AML-193 (cell line): ENCODE data around the gene COPS6.

Source experiments
- DNase-seq, 2 experiments: peaks; one replicate each; lab custom pipeline; 2025; lab: John Stamatoyannopoulos, UW

COPS6 gene

DNA sequence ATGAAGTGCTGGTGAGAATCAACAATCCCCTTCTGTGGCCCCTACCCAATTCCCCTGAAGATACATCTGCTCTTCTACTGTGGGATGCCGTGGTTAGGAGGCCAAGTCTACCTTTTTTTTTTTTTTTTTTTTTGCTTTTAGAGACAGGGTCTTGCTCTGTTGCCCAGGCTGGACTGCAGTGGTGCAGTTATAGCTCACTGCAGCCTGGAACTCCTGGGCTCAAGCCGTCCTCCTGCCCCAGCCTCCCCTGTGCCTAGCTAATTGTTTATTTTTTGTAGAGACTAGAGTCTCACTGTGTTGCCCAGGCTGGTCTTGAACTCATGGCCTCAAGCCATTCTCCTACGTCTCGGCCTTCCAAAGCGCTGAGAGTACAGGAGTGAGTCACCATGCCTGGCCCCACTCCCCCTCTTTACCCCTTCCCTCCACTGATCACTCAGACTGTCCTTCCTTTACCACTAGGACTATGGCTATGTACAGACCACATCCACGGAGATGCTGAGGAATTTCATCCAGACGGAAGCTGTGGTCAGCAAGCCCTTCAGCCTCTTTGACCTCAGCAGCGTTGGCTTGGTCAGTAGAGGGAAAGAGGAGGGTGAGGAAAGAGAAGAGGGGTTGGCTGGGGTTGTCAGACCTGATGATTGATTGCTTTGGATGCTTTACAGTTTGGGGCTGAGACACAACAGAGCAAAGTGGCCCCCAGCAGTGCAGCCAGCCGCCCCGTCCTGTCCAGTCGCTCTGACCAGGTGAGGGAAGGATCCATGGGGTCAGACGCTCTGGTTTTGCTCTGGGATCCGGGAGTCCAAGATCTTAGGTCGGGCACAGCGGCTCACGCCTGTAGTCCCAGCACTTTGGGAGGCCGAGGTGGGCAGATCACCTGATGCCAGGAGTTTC is 14.4 kb downstream of the COPS6 start:
- DNase-seq: no peak

DNA sequence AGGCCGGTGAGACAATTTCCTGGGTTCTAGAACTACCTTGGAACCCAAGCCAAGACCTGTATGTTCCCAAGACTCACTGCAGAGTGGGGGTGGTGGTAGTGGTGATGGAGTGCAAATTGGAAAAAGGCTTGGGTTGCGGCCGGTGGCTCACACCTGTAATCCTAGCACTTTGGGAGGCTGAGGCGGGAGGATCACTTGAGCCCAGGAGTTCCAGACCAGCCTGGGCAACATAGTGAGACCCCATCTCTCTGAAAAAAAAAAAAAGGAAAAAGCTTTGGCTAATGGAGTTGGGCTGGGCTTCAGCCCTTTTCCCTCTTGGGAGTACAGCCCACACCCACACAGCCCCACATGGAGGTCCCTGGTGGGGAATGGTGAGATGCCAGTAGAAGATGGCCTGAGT is 16.8 kb downstream of the COPS6 start:
- DNase-seq: no peak

DNA sequence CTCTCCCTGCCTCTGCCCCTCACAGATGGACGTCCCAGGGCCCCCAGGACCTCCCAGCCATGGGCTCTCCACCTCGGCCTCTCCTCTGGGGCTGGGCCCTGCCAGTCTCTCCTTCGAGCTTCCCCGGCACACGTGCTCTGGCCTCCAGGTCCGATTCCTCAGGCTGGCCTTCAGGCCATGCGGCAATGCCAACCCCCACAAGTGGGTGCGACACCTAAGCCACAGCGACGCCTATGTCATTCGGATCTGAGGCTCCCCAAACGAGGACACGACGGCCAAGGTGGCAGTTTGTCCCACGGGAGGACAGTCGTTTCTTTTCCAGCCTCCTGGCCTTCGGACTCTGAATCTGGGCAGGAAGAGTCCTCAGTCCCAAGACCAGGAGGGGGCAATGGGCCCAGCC is 17.9 kb downstream of the COPS6 start:
- DNase-seq: no peak

DNA sequence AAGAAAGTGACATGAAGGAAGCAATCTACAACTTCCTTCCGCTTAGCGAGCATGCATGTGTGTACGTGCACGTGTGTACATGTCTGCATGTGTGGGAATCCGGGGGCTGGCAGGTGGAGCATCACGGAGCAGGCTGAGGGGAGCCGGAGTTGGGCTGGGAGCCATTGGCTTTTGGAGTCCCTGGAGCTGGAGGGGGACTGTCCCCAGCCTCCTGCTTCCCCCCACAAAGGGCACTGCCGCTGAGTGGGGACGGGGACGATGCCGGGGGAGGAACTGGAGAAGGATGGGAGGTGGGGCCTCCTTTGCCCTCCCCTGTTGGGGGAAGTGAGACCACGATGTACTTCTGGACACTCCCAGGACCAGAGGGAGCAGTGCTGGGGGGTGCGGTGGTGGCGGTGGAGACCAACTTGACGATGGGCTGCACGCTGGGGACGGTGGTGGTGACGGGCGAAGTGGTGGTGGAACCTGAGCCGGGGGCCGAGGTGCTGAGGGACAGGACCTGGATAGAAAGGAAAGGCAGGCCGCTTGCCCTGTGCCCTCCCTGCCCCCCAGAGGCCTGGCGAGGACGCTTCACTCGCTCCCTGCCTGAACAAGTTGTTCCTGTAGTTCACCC is 18.5 kb downstream of the COPS6 start:
- DNase-seq: no peak

DNA sequence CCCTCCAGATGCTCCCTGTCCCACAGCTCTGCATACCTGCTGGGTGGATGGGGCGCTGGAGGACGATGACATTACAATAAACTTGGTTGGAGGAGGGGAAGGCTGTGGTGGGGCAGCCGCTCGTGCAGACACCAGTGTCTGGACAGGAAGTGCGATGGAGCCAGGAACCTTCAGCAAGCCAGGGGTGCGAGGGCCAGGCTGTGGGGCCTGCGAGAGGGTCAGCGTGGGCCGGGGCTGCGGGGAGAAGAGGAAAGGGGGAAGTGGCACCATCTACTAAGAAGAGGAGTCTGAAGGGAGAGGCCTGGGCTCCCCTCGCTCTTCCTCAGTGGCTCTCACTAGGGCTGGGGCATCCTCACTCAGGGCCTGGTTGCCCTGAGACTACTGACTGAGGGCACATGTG is 19.1 kb downstream of the COPS6 start:
- DNase-seq: no peak

DNA sequence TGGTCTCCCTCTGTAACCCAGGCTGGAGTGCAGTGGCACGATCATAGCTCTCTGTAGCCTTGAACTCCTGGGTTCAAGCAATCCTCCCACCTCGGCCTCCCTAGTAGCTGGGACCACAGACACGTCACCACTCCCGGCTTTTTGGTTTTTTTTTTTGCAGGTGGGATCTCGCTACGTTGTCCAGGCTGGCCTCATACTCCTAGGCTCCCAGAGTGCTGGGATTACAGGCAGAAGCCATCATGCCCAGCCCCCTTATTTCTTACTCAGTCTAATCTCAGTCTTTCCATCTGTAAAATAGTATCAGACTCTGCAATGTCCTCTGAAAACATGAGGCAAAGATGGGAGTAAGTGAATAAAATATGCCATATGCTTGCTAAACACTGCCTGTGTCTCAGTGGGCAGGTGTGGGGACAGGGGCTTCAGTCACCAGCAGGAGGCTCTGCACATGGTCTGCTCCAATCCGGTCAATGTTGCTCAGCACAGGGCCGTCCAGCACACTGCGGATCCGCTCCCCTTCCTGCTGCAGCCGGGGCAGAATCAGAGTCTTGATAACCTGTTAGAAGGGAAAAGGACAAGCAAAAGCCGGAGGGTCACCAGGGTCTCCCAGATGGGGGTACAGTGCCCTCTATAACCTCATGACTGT is 20.9 kb downstream of the COPS6 start:
- no peak for DNase-seq

DNA sequence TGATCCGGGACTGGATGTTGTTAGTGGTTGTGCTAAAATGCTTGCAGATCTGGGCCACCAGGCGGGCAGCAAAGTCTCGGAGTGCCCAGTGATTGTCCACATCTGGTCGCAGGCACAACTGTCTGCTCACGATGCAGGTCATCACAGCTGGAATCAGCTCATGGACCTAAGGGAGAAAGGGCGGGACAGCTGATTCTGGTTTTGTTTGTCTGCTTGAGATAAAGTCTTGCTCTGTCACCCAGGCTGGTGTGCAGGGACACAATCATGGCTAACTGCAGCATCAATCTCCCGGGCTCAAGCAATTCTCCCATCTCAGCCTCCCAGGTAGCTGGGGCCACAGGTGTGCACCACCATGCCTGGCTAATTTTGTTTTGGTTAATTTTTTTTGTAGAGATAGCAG is 22.4 kb downstream of the COPS6 start:
- no peak for DNase-seq

DNA sequence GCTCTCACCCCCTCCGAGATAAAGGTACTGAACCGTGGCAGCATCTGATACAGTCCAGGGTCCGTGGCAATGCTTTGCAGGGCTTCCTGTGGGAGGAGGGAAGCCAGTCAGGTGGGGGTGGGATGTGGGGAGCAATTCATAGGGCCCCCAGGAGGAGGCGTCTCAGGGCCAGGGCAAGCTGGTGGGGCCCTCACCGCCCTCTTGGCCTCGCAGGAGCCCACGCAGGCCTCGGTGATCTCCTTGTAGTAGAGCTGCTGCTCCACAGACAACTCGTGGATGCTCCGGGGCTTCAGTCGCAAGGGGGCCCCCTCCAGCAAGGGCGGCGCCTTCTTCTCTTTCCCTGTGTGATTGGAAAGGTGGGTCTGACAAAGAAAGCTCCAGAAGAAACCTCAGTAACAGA is 23.1 kb downstream of the COPS6 start:
- no peak for DNase-seq

DNA sequence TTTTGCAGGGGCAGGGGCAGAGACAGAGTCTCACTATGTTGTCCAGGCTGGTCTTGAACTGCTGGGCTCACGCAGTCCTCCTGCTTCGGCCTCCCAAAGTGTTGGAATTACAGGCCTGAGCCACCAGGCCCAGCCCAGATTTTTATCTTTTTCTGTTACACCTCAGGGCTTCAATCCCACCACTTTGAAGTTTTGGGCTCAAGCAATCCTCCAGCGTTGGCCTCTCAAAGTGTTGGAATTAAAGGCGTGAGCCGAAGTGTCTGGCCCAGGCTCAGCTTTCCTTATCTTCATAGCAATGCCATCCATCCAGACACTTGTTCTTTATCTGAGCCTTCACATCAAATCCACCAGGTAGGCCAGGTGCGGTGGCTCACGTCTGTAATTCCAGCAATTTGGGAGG is 26.3 kb downstream of the COPS6 start:
- DNase-seq: no peak

DNA sequence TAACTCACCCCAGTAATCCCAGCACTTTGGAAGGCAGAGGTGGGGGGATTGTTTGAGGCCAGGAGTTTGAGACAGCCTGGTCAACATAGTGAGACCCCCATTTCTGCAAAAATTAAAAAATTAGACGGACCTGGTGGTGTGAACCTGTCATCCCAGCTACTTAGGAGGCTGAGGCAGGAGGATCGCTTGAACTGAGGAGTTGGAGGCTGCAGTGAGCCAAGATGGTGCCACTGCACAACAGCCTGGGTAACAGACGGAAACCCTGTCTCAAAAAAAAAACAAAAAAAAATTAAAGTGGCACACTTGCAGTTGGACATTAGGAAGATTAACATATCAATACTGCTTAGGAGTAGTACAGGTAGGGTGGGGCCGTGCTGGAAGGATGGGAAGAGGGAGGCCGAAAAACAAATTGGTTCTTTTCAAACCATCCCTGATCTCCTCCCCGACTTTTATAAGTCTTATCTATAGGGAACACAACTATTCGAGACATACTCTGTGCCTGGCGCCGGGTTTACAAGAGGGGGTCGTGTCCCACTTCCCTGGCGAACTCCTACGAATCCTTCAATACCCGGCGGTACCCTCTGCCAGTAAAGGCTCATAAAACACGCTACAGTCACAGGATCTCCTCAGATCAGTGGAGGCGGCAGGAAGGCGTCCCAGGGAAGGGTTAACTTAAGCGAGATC is 29.8 kb downstream of the COPS6 start:
- no peak for DNase-seq

DNA sequence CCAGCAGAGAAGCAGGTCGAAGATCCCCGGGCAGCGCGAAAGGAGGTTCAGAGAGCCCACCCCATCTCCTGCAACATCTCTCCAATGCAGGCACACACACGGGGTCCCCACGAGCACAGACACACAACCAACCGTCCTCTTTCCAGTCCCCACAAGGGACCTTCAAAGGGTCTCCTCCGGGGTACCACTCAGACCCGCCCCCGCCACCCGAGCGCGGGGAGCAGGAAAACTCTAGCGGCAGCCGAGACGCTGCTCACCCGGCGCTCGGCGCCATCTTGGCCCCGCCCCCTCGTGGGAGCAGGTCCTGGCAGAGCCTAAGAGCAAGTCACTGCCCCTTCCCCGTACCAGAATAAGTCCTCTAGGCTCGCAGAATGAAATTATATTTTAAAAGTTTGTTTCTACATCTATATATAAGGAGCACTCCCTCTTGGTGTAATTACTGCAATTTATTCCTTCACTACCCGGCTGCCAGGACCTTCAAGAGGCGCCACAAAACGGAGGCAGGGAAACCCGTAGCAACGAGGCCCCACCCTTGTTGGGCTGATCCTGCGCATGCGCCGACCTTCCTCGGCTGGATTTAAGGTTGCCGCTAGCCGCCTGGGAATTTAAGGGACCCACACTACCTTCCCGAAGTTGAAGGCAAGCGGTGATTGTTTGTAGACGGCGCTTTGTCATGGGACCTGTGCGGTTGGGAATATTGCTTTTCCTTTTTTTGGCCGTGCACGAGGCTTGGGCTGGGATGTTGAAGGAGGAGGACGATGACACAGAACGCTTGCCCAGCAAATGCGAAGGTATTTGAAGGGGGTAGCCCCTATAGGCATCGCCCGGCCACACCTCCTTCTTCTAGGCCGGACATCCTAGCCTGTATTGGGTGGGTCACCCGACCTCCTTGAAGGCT is 30.6 kb downstream of the COPS6 start, which contains the start of the genes CNPY4 and TAF6:
CNPY4 (plus strand) TSS at position 563 of the 898 bp plus-strand sequence; CDS start at position 674, 111 bp downstream.
TAF6 (minus strand) TSS at position 287 of the 898 bp plus-strand sequence. CDS start 5,149 bp downstream, outside the sequence.
- peak; percentile 85 to 91 for DNase-seq

DNA sequence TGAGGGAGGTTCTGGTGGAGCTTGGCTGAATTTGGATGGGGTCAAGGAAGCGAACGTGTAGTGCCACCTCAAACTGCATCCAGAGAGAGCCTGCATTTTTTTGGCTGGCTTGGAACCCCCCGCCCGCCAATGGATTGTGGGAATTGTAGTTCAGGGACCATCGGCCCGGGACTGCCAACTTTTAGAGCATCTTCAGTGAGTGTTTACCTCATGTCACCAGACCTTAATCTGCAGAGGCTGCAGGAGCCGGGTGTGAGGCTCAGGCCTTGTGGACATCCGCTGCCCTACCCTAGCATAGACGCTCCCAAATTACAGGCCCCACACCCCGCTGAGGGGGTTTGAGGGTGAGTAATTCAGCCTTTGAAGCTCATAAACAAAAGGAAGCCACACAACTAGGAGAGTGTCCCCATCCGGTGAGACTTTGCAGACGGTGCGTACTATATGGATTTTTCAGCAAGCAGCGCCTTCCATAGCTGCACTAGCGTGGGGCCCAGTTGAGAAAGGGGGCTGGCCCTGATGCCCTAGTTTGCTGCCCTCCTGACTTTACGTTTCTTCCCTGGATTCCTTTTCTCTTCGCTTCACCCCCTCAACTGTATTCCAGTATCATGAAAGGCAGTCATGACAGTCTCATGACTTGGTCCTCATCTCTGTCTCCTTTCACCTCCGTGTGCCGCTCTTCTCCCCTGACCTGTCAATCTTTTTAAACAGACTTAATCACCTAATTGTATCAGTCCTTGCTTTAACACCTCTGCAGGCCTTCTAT is 31.4 kb downstream of the COPS6 start:
- DNase-seq: peak; percentile 17 to 28

DNA sequence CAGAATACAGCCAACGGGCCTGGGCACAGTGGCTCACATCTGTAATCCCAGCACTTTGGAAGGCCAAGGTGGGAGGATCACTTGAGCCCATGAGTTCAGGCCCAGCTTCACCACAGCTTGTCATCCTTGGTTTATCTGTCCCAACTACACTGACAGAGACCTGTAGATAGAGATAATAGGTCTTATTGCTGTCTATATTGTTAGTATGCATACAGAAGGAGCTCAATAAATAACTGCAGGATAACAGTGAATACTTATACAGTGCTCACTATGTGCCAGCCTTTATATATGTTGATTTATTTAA is 31.9 kb downstream of the COPS6 start:
- DNase-seq: no peak

DNA sequence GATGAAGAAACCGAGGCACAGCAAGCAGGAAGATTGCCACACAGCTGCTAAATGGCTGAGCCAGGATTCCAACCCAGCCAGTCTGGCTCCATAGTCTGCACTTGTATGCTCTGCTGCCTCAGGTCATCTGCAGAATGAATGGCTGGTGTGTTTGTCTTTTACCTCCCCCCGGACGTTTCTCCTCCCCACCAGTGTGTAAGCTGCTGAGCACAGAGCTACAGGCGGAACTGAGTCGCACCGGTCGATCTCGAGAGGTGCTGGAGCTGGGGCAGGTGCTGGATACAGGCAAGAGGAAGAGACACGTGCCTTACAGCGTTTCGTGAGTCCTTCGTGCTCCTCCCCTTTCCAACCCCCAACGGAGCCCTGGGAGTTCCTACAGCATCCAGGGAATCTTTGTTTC is 33.3 kb downstream of the COPS6 start:
- no peak for DNase-seq

DNA sequence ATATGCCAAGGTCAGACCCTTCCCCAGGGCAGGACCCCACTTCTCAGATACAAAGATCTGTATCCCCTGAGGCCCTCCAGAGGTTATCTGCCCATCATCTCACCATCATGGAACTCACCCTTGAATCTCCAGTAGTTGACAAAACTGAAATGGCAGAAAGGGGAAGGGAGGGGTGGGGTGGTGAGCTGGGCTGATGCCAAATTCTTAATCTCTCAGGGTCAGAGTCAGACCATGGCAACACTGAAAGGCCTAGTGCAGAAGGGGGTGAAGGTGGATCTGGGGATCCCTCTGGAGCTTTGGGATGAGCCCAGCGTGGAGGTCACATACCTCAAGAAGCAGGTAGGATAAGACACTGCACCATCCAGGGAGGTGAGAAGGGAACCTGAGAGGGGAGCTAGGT is 33.8 kb downstream of the COPS6 start:
- DNase-seq: no peak

DNA sequence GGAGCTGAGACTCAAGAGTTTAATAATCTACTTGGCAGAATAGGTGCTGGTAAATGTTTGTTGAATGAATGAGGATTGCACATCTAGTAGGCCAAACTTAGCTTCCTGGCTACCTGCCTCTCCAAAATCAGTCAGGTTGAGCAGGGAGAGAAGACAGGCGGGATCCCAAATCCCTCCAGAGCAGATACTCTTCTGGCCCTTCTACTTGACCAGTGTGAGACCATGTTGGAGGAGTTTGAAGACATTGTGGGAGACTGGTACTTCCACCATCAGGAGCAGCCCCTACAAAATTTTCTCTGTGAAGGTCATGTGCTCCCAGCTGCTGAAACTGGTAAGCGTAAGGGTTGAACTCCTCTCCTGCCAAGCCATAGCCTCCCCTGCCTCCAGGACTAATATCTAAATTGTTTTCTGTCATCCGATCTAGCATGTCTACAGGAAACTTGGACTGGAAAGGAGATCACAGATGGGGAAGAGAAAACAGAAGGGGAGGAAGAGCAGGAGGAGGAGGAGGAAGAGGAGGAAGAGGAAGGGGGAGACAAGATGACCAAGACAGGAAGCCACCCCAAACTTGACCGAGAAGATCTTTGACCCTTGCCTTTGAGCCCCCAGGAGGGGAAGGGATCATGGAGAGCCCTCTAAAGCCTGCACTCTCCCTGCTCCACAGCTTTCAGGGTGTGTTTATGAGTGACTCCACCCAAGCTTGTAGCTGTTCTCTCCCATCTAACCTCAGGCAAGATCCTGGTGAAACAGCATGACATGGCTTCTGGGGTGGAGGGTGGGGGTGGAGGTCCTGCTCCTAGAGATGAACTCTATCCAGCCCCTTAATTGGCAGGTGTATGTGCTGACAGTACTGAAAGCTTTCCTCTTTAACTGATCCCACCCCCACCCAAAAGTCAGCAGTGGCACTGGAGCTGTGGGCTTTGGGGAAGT is 35.8 kb downstream of the COPS6 start:
- no peak for DNase-seq

DNA sequence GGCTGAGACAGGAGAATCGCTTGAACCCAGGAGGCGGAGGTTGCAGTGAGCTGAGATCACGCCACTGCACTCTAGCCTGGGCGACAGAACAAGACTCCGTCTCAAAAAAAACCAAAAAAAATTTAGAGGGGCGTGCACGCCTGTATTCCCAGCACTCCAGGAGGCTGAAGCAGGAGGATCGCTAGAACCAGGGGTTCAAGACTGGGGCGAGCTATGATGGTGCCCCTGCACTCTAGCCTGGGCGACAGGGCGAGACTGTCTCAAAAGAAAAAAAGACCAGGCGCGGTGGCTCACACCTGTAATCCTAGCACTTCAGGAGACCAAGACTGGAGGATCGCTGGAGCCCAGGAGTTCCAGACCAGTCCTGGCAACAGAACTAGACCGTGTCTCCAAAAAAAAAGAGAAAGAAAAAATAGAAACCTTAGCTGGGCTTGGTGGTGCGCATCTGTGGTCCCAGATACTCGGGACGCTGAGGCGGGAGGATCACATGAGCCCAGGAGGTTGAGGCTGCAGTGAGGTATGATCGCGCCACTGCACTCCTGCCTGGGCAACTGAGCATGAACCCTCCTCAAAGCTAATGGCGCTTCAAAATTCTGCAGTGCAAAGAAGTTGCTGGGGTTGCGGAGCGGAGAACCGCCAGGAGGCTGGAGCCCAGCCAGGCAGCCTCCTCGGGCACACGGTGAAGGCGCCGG is 37.6 kb downstream of the COPS6 start:
- DNase-seq: no peak

DNA sequence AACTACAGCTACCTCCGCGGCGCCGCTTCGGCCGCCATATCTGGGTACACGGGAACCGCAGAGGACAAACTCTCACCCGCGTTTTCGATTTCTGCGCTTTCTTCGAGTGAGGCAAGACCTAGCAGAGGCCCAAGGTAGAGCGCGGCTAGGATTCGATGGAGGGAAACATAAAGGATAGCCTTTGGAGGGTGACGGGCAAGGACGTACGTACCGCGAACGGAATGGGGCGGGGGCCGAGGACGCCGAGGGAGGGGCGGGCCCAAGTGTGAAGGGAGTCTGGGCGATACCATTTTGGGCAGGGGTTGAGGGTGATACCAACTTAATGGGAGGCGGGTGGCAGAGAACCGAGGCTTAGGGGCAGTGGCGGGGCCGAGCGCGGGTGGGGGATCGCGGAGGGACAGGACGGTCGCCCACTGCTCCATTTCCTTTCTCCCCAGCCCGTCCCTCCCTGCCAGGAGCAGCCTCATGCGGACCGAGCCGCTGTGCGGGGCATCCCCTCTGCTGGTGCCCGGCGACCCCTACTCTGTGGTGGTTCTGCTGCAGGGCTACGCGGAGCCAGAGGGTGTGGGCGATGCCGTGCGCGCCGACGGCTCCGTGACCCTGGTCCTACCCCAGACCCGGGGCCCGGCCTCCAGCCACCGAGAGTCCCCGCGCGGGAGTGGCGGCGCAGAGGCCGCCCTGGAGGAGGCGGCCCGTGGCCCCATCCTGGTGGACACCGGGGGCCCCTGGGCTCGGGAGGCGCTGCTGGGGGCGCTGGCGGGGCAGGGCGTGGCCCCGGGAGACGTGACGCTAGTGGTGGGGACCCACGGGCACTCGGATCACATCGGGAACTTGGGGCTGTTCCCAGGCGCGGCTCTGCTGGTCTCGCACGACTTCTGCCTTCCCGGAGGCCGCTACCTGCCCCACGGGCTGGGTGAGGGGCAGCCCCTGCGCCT is 38.4 kb downstream of the COPS6 start, which contains the start of gene MBLAC1:
MBLAC1 (plus strand) TSS at position 37 of the 935 bp plus-strand sequence; CDS start at position 466, 429 bp downstream.
- DNase-seq: peak; percentile 78 to 83
